GM13976 (cell line): ENCODE results near the gene KRT86.

Experiments
- DNase-seq: peaks from one replicate; pipeline ENCODE4 v3.0.0; 2012; ENCODE audit warnings: low spot score
- CTCF ChIP-seq: IDR thresholded peaks from 2 replicates; pipeline ENCODE4 v1.5.1; 2012; ENCODE audit warnings: borderline replicate concordance, mild to moderate bottlenecking; ENCODE audit not compliant: insufficient read depth; ENCODE audit errors: extremely low read depth, missing control alignments, control extremely low read depth
- in situ Hi-C: fragments of 300-500 bp; cut with MboI; formaldehyde crosslinking; loops from one replicate; pipeline ENCODE4 v1.12.0; 2022; ENCODE audit warnings: low sequenced_read_pairs, mixed read lengths, inconsistent platforms; ENCODE audit not compliant: unreplicated experiment

The KRT86 gene

DNA sequence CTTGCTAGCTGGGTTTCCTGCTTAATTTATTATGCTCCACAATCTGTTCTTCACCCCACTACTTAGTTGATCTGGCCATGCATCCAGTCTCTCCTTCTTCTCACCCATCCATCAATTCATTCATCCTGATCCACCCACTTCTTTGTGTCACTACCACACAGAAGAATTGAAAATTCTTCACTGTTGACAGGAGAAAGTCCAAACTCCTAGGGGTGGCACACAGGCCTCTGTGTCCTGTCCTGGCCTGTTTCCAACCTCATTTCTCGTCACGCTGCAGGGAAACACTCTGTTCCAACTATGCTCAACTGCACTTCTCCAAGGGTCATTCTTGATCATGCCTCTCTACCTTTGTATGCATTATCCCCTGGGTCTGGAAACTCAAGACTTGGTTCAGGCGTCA lies 57.4 kb downstream of the KRT86 start:
- TF ChIP-seq CTCF: no peak
- in situ Hi-C loops: no loop called here
- no peak for DNase-seq

DNA sequence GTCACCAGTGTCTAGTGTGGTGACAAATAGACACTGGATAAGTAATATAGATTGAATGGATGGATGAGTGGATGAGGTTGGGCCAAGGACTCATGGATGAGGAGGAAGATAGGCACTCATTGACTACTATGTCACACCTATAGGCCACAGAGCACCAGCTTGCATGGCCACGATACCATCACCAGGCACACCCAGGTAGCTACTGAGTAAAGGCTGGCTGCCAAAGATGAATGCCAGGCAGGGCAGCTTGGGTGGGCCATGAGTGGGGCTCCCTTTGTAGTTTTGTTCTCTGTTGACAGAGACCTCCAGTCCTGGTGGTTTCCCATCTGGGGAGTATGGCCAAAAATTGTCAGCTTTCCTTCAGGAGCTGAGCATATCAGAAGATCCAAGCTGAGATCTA lies 57.9 kb downstream of the KRT86 start:
- no peak for DNase-seq
- no peak for TF ChIP-seq CTCF
- in situ Hi-C loops: no loop called here

- TF ChIP-seq CTCF: no peak
- in situ Hi-C loops: no loop called here
- no peak for DNase-seq
Measured at GRCh38 chr12:52333321-52333720, 58.9 kb downstream of the KRT86 start.

DNA sequence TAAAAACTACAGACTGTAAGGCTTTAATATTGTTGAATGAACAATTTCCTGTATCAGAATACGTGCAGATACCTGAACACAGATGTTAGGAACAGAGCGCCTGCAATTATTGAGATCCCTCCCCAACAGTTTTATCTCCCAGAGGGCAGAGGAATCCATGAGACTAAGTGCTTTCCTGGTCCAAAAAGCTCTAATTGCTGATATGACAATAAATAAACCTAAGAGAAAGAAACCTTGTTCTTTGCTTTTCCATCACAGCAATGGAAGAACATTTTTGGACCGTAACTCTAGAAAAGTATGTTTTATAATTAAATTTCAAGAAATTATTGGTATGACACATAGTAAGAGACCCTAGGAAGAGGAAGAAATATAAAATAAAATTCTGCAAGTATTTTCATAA lies 59.7 kb downstream of the KRT86 start:
- no peak for TF ChIP-seq CTCF
- in situ Hi-C loops: no loop called here
- no peak for DNase-seq

DNA sequence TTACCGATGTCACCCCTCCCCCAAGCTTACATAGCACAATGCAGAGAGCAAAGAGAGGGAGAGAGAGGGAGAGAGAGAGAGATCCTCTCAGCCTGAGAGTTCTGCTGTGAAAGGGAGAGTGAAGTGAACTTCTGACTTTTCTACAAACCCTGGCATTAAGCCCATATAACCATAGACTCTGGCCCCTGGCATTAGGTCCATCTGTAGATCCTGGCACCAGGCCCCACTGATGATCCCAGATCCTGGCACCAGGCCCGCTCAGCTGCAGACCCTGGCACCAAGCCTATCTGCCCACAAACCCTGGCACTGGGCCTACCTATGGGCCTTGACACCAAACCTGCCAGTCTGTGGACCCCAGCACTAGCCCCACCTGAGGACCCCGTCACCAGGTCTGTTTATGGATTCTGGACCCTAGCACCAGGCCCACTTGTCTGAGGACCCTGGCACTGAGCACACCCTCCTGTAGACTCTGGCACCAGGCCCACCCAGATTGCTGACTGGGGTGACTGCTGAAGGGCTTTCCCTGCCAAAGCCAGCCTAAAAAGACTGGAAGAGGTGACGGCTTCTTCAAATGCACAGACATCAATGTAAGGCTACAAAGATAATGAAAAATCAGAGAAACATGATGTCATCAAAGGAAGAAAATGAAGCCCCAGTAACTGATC lies 61.3 kb downstream of the KRT86 start:
- no peak for DNase-seq
- TF ChIP-seq CTCF: no peak
- in situ Hi-C loops: no loop called here

GRCh38 chr12:52336641-52337040 lies 62.2 kb downstream of the KRT86 start:
- DNase-seq: no peak
- TF ChIP-seq CTCF: no peak
- in situ Hi-C loops: no loop called here
